ENCODE results near the gene ZNF700. TPM values are rescaled to one million over a fixed set of nuclear protein-coding genes. Genes with fewer than 3 reads are reported as not detected.
"Not testable (repeated sequence)": the region's sequence is repeated elsewhere in the genome, so short reads cannot be mapped to it uniquely, and the experiment has no call there.

The ZNF700 gene
- total RNA-seq, 1 experiment from 2014 or later, result 9.3 TPM

- H3K36me3 ChIP-seq (ENCODE audit: control insufficient read depth in 1 of 2, insufficient read depth in 2 of 2, low read length in 2 of 2); H3K27me3 ChIP-seq (ENCODE audit: insufficient read depth, low read length); H3K9me2 ChIP-seq (ENCODE audit: insufficient read depth); ATAC-seq; H3K79me2 ChIP-seq (ENCODE audit: insufficient read depth, low read length); H3K9ac ChIP-seq (ENCODE audit: low read length); H3K27ac ChIP-seq (ENCODE audit: low read depth, low read length); H3K9me3 ChIP-seq (ENCODE audit: control insufficient read depth in 1 of 2, insufficient read depth in 1 of 2, low read depth in 1 of 2, low read length in 2 of 2); DNase-seq (ENCODE audit: low read depth, low spot score); intact Hi-C loops (cut with micrococcal nuclease); H3K4me3 ChIP-seq (replicated peaks in 1 of 2; ENCODE audit: low read depth in 1 of 2, low read length in 2 of 2); H4K20me1 ChIP-seq (ENCODE audit: insufficient read depth); POLR2A ChIA-PET; RAD21 ChIA-PET (ENCODE audit: low non-redundant PET in 1 of 2, low total read pairs in 2 of 2, uncharacterized antibody in 2 of 2, unreplicated experiment in 2 of 2); H2AFZ ChIP-seq (ENCODE audit: low read depth, low read length, poor library complexity, severe bottlenecking); H3K4me1 ChIP-seq (ENCODE audit: control insufficient read depth in 1 of 2, insufficient read depth in 2 of 2, low read length in 2 of 2); H3K4me2 ChIP-seq (ENCODE audit: low read length); BruUV-seq (replicated peaks): not testable (repeated sequence)
- CTCF ChIA-PET, result interaction anchor here (1.0 kb wide), 1 partner anchor 9 kb away, joined by 3 read pairs; no protein-coding TSS in a partner anchor
Measured at GRCh38 chr19:11914417-11915051, 10.4 kb upstream of the ZNF700 start.

GRCh38 chr19:11921852-11922495 lies 2.9 kb upstream of the ZNF700 start:
- Histone ChIP-seq H3K79me2 (ENCODE audit: insufficient read depth, low read length) (peaks cover 20% of the 10 kb centered on the region), H3K27me3 (ENCODE audit: insufficient read depth, low read length) (no peaks in the 10 kb centered on the region), H2AFZ (ENCODE audit: low read depth, low read length, poor library complexity, severe bottlenecking) (no peak overlapping the region), H3K36me3 (ENCODE audit: control insufficient read depth in 1 of 2, insufficient read depth in 2 of 2, low read length in 2 of 2) (no peaks in the 10 kb centered on the region), H3K4me1 (ENCODE audit: control insufficient read depth in 1 of 2, insufficient read depth in 2 of 2, low read length in 2 of 2) (peaks cover 0 to 22% of the 10 kb centered on the region in 2 experiments; a peak in 2 of 4 replicates), H3K9me3 (ENCODE audit: control insufficient read depth in 1 of 2, insufficient read depth in 1 of 2, low read depth in 1 of 2, low read length in 2 of 2) (no peaks in the 10 kb centered on the region), H3K27ac (ENCODE audit: low read depth, low read length) (no peak overlapping the region), H3K9ac (ENCODE audit: low read length) (no peak overlapping the region), H3K4me2 (ENCODE audit: low read length) (no peak overlapping the region), H3K9me2 (ENCODE audit: insufficient read depth) (no peaks in the 10 kb centered on the region), H3K4me3 (replicated peaks in 1 of 2; ENCODE audit: low read depth in 1 of 2, low read length in 2 of 2) (no peak overlapping the region), H4K20me1 (ENCODE audit: insufficient read depth) (no peaks in the 10 kb centered on the region)
- ChIA-PET RAD21 (ENCODE audit: low non-redundant PET in 1 of 2, low total read pairs in 2 of 2, uncharacterized antibody in 2 of 2, unreplicated experiment in 2 of 2) (no interaction called here), CTCF (interaction anchor here (2.9 kb wide), 1 partner anchor 67 kb away, joined by 22 read pairs; no protein-coding TSS in a partner anchor), POLR2A (no interaction called here)
- no peak for ATAC-seq
- TF ChIP-seq, protein P1, sequence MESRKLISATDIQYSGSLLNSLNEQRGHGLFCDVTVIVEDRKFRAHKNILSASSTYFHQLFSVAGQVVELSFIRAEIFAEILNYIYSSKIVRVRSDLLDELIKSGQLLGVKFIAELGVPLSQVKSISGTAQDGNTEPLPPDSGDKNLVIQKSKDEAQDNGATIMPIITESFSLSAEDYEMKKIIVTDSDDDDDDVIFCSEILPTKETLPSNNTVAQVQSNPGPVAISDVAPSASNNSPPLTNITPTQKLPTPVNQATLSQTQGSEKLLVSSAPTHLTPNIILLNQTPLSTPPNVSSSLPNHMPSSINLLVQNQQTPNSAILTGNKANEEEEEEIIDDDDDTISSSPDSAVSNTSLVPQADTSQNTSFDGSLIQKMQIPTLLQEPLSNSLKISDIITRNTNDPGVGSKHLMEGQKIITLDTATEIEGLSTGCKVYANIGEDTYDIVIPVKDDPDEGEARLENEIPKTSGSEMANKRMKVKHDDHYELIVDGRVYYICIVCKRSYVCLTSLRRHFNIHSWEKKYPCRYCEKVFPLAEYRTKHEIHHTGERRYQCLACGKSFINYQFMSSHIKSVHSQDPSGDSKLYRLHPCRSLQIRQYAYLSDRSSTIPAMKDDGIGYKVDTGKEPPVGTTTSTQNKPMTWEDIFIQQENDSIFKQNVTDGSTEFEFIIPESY (IDR thresholded peaks at IDR 0.05; ENCODE audit: extremely low read depth, insufficient replicate concordance, low read length), result no peak
- TF ChIP-seq SRF (IDR thresholded peaks at IDR 0.05; ENCODE audit: low read depth) (no peak), RAD21 (IDR thresholded peaks at IDR 0.05; ENCODE audit: low read depth) (no peak), EZH2phosphoT487 (IDR thresholded peaks at IDR 0.05; ENCODE audit: borderline replicate concordance) (no peak), EZH2 (IDR thresholded peaks at IDR 0.05) (no peak), POLR2AphosphoS5 (IDR thresholded peaks at IDR 0.05; ENCODE audit: low read depth, low read length) (no peak), JUND (IDR thresholded peaks at IDR 0.05) (no peak), CTCF (IDR thresholded peaks at IDR 0.05 in 2 of 3, conservative IDR thresholded peaks at IDR 0.05 in 1 of 3; ENCODE audit: borderline replicate concordance in 1 of 3, insufficient read depth in 1 of 3, low read depth in 2 of 3, low read length in 2 of 3) (no peak), TCF7L2 (IDR thresholded peaks at IDR 0.05; ENCODE audit: borderline replicate concordance, extremely low read depth, insufficient read depth, insufficient read length) (no peak), CEBPB (IDR thresholded peaks at IDR 0.05; ENCODE audit: low read depth) (no peak), ELF1 (IDR thresholded peaks at IDR 0.05; ENCODE audit: borderline replicate concordance, low read depth) (no peak), SP1 (IDR thresholded peaks at IDR 0.05; ENCODE audit: low read depth) (no peak), EGR1 (IDR thresholded peaks at IDR 0.05; ENCODE audit: low read depth) (no peak), ATF3 (IDR thresholded peaks at IDR 0.05) (no peak), ZFX (IDR thresholded peaks at IDR 0.05) (no peak)
- no peak for DNase-seq (ENCODE audit: low read depth, low spot score)
- intact Hi-C loops (cut with micrococcal nuclease), result loop anchor here (5.0 to 10.0 kb wide), 2 partner anchors 370 to 743 kb away; partner anchors contain the start of genes MAN2B1, WDR83 and ZNF44
- no TSS peak for BruUV-seq (replicated peaks)
